ENCODE measurements around the gene SPATA16.

SPATA16 gene

GRCh38 chr3:172840463-172840862, 300.6 kb downstream of the SPATA16 start:
- Histone ChIP-seq H3K4me1 (ENCODE audit: control insufficient read depth, low read length) (no peaks in the 10 kb centered on the region), H3K4me2 (ENCODE audit: low read length) (no peak overlapping the region), H3K9me3 (ENCODE audit: control insufficient read depth, insufficient read depth, low read length) (no peaks in the 10 kb centered on the region), H3K36me3 (ENCODE audit: control insufficient read depth, low read length) (no peaks in the 10 kb centered on the region), H4K20me1 (ENCODE audit: control insufficient read depth, insufficient read depth, low read depth, low read length) (no peaks in the 10 kb centered on the region), H3K27ac (ENCODE audit: low read depth, low read length) (no peak overlapping the region), H3K27me3 (ENCODE audit: control insufficient read depth, low read length) (no peaks in the 10 kb centered on the region), H3F3A (ENCODE audit: control insufficient read depth, insufficient read depth) (0 out of 2 replicates have a peak, but pooled peaks cover 5% of the 10 kb centered on the region), H3K79me2 (ENCODE audit: control insufficient read depth, low read length) (no peaks in the 10 kb centered on the region), H3K4me3 (ENCODE audit: low read length) (no peak overlapping the region), H3K9me2 (replicated peaks; ENCODE audit: control insufficient read depth, low read length) (no peaks in the 10 kb centered on the region)
- TF ChIP-seq EZH2phosphoT487 (IDR thresholded peaks at IDR 0.05; ENCODE audit: borderline replicate concordance, low read length) (no peak), CTCF (IDR thresholded peaks at IDR 0.05; ENCODE audit: low read depth, low read length, poor library complexity, severe bottlenecking) (no peak)

GRCh38 chr3:172839679-172840078, 301.4 kb downstream of the SPATA16 start:
- Histone ChIP-seq H3K4me1 (ENCODE audit: control insufficient read depth, low read length) (no peaks in the 10 kb centered on the region), H3K79me2 (ENCODE audit: control insufficient read depth, low read length) (no peaks in the 10 kb centered on the region), H3K9me3 (ENCODE audit: control insufficient read depth, insufficient read depth, low read length) (no peaks in the 10 kb centered on the region), H3K27ac (ENCODE audit: low read depth, low read length) (no peak overlapping the region), H4K20me1 (ENCODE audit: control insufficient read depth, insufficient read depth, low read depth, low read length) (no peaks in the 10 kb centered on the region), H3F3A (ENCODE audit: control insufficient read depth, insufficient read depth) (0 out of 2 replicates have a peak, but pooled peaks cover 5% of the 10 kb centered on the region), H3K36me3 (ENCODE audit: control insufficient read depth, low read length) (no peaks in the 10 kb centered on the region), H3K4me2 (ENCODE audit: low read length) (no peak overlapping the region), H3K27me3 (ENCODE audit: control insufficient read depth, low read length) (no peaks in the 10 kb centered on the region), H3K4me3 (ENCODE audit: low read length) (no peak overlapping the region), H3K9me2 (replicated peaks; ENCODE audit: control insufficient read depth, low read length) (no peaks in the 10 kb centered on the region)
- TF ChIP-seq CTCF (IDR thresholded peaks at IDR 0.05; ENCODE audit: low read depth, low read length, poor library complexity, severe bottlenecking): no peak
- TF ChIP-seq EZH2phosphoT487 (IDR thresholded peaks at IDR 0.05; ENCODE audit: borderline replicate concordance, low read length): no peak

All from DOHH2 (cell line).